Measurements from ENCODE around the gene RER1.
A peak's percentile ranks its signal among the peaks of the same experiment; 100 is the strongest.

Gene RER1

GRCh38 chr1:2352897-2353550 lies 38.6 kb upstream of the RER1 start:
- Histone ChIP-seq H3K4me3 (no peak overlapping the region), H3K27ac (no peak overlapping the region)

- no peak overlapping the region for H3K27ac ChIP-seq
- H3K4me3 ChIP-seq = no peak overlapping the region
Measured at GRCh38 chr1:2353551-2354438, 37.8 kb upstream of the RER1 start.

GRCh38 chr1:2354511-2355372 lies 36.9 kb upstream of the RER1 start:
- no peak overlapping the region for H3K27ac ChIP-seq
- H3K4me3 ChIP-seq = no peak overlapping the region

GRCh38 chr1:2355373-2356261 lies 36.0 kb upstream of the RER1 start:
- Histone ChIP-seq H3K27ac (no peak overlapping the region), H3K4me3 (no peak overlapping the region)

GRCh38 chr1:2356401-2356800 lies 35.2 kb upstream of the RER1 start:
- Histone ChIP-seq H3K27ac (no peak overlapping the region), H3K4me3 (no peak overlapping the region)

GRCh38 chr1:2356911-2357845 lies 34.5 kb upstream of the RER1 start:
- no peak overlapping the region for H3K4me3 ChIP-seq
- peak overlapping the region in 1 of 21 experiments; percentile 5 for H3K27ac ChIP-seq

- Histone ChIP-seq H3K4me3 (no peak overlapping the region), H3K27ac (no peak overlapping the region)
Measured at GRCh38 chr1:2358072-2358471, 33.6 kb upstream of the RER1 start.

- no peak overlapping the region for H3K27ac ChIP-seq
- no peak overlapping the region for H3K4me3 ChIP-seq
Measured at GRCh38 chr1:2358651-2359640, 32.7 kb upstream of the RER1 start.

GRCh38 chr1:2360588-2361364 lies 30.9 kb upstream of the RER1 start:
- H3K27ac ChIP-seq = no peak overlapping the region

GRCh38 chr1:2363847-2364513 lies 27.7 kb upstream of the RER1 start:
- Histone ChIP-seq H3K27ac (no peak overlapping the region), H3K4me3 (no peak overlapping the region)

More at GRCh38 chr1:2360588-2361364, 30.9 kb upstream of the RER1 start:
- no peak overlapping the region for H3K4me3 ChIP-seq

GRCh38 chr1:2368053-2368744 lies 23.4 kb upstream of the RER1 start:
- Histone ChIP-seq H3K4me3 (no peak overlapping the region), H3K27ac (no peak overlapping the region)

- no peak overlapping the region for H3K4me3 ChIP-seq
Measured at GRCh38 chr1:2372551-2373490, 18.8 kb upstream of the RER1 start.

GRCh38 chr1:2373551-2374251 lies 17.9 kb upstream of the RER1 start:
- H3K4me3 ChIP-seq = no peak overlapping the region

More at GRCh38 chr1:2372551-2373490, 18.8 kb upstream of the RER1 start:
- no peak overlapping the region for H3K27ac ChIP-seq

More at GRCh38 chr1:2373551-2374251, 17.9 kb upstream of the RER1 start:
- no peak overlapping the region for H3K27ac ChIP-seq

Measured in skin epidermis (tissue), 12 donors.